Ovary (tissue), 9 donors: ENCODE measurements around the gene CARD8. TPM values are rescaled to one million over a fixed set of nuclear protein-coding genes. Genes with fewer than 3 reads are reported as not detected.
"Not testable (repeated sequence)": the region's sequence is repeated elsewhere in the genome, so short reads cannot be mapped to it uniquely, and the experiment has no call there.

ENCODE experiments used
- DNase-seq, 5 donors: peaks; one replicate each; pipeline ENCODE4 v3.0.0-alpha.2; 2019 to 2020
- H3K27ac ChIP-seq, 2 donors: fragments of 200-600 bp; one replicate each; pipeline versions ENCODE4 v1.5.1 to v1.8.0; 2019 to 2022
- H3K27me3 ChIP-seq: fragments of 200-600 bp; one replicate; pipeline ENCODE4 v1.8.0; 2022
- H3K36me3 ChIP-seq: fragments of 200-600 bp; sonication (generic); one replicate; pipeline ENCODE4 v1.5.1; 2019
- H3K4me1 ChIP-seq: one replicate; pipeline ENCODE4 v1.8.1; 2013; ENCODE audit warnings: mild to moderate bottlenecking, moderate library complexity; ENCODE audit not compliant: insufficient read depth
- H3K4me3 ChIP-seq: fragments of 200-600 bp; sonication (generic); one replicate; pipeline ENCODE4 v1.5.1; 2017
- H3K9me3 ChIP-seq, 2 donors: fragments of 200-600 bp in 1 of 2; sonication (generic) in 1 of 2; one replicate each; pipeline versions ENCODE4 v1.5.1 to v1.8.1; 2013 to 2019; ENCODE audit warnings: mild to moderate bottlenecking in 1 of 2, moderate library complexity in 1 of 2
- CTCF ChIP-seq, 3 donors: fragments of 450-650 bp in 2 of 3; fragments of 200-600 bp in 1 of 3; IDR thresholded peaks; one replicate each; pipeline versions ENCODE4 v1.5.1 to v1.8.0; 2016 to 2022; ENCODE audit warnings: antibody characterized with exemption in 3 of 3, mild to moderate bottlenecking in 1 of 3
- EP300 ChIP-seq: sonication (generic); formaldehyde crosslinking; IDR thresholded peaks from one replicate; pipeline ENCODE4 v1.6.1; 2017; ENCODE audit warnings: antibody characterized with exemption
- POLR2A ChIP-seq: fragments of 450-650 bp; IDR thresholded peaks from one replicate; pipeline ENCODE4 v1.6.1; 2017; ENCODE audit warnings: antibody characterized with exemption, mild to moderate bottlenecking, moderate library complexity
- WGBS, 3 donors: extraction: QIAGEN DNeasy Blood & Tissue Kit in 1 of 3; methylation state at CpG; one replicate each; pipeline versions ENCODE4 v1.1.5 to v1.1.7; 2013 to 2017; 5-methylcytosine and 5-hydroxymethylcytosine counted together
- intact Hi-C, 4 donors: fragments of 100-400 bp; cut with DNase I; formaldehyde crosslinking; loops; one replicate each; pipeline versions ENCODE4 v1.11.0 to v1.15.1; 2022 to 2023
- polyA plus RNA-seq, 2 donors: library from polyadenylated mRNA; stranded (reverse); fragments of 200-250 nt in 1 of 2; fragments of 350-450 nt in 1 of 2; fragmentation: Illumina TruSeq in 1 of 2; extraction: RNeasy Lipid Tissue Mini Kit (QIAGEN cat#74804) in 1 of 2; gene quantifications; one replicate each; pipeline ENCODE4 v1.2.3, GENCODE V29; 2013 to 2014
- total RNA-seq, 7 donors: library from RNA; depleted of rRNA in 2 of 7; stranded (reverse); fragments of >200 nt in 2 of 7; fragmentation: NEBNext Ultra II Directional in 3 of 7; extraction: Animal tissue kit (Norgen Biotek cat#: 25700) in 3 of 7; gene quantifications; one replicate each; pipeline versions ENCODE4 v1.1.0 to v1.2.4, GENCODE V29; 2016 to 2023
- donor health status: DM: no; HTN: no; CAD: no; lungs with moderate emphysema.
- donor health status: DM: no; HTN: no; CAD: no.
- donor health status: Bipolar disorder and iron deficiency.
- donor health status: DM: yes; HTN: yes; CAD: no.
- donor health status: DM: no; HTN: no; CAD: no.
- donor health status: DM: yes; HTN: yes; CAD: no.

Gene CARD8
- total and polyA plus RNA-seq, 9 donors, result 10.0 to 48.0 (median 24.9) TPM

- no peak overlapping the region for H3K27ac ChIP-seq
- no peaks in the 10 kb centered on the region for H3K4me1 ChIP-seq
- H3K9me3 ChIP-seq, result no peaks in the 10 kb centered on the region
- no peaks in the 10 kb centered on the region for H3K27me3 ChIP-seq
- intact Hi-C loops, result no loop called here
- TF ChIP-seq EP300, result no peak
- no peak overlapping the region for H3K4me3 ChIP-seq
- H3K36me3 ChIP-seq, result no peaks in the 10 kb centered on the region
- no peak for DNase-seq
- 94 to 95% (median 95%) methylated on average over 9 of the region's 9 CpGs for WGBS, 3 donors
These were observed 16.1 kb downstream of the CARD8 start for GRCh38 chr19:48239582-48240141.

GRCh38 chr19:48239120-48239519 lies 16.6 kb downstream of the CARD8 start:
- 78 to 89% (median 80%) methylated on average over 6 of the region's 6 CpGs for WGBS, 3 donors
- H3K27ac ChIP-seq, result no peak overlapping the region
- no peak overlapping the region for H3K4me3 ChIP-seq
- intact Hi-C loops, result no loop called here
- no peaks in the 10 kb centered on the region for H3K36me3 ChIP-seq
- no peak for TF ChIP-seq EP300
- TF ChIP-seq CTCF (IDR thresholded peaks at IDR 0.05), result no peak
- no peak for TF ChIP-seq POLR2A
- DNase-seq, result no peak
- no peaks in the 10 kb centered on the region for H3K27me3 ChIP-seq
- no peaks in the 10 kb centered on the region for H3K4me1 ChIP-seq
- H3K9me3 ChIP-seq, result no peaks in the 10 kb centered on the region

- no peak for DNase-seq
- TF ChIP-seq POLR2A (no peak), EP300 (no peak), CTCF (IDR thresholded peaks at IDR 0.05) (no peak)
- H3K27ac ChIP-seq, result no peak overlapping the region
- H3K36me3 ChIP-seq, result no peaks in the 10 kb centered on the region
- no peaks in the 10 kb centered on the region for H3K4me1 ChIP-seq
- no peaks in the 10 kb centered on the region for H3K9me3 ChIP-seq
- H3K27me3 ChIP-seq, result no peaks in the 10 kb centered on the region
- 76 to 84% (median 83%) methylated on average over 3 of the region's 3 CpGs for WGBS, 3 donors
- intact Hi-C loops, result no loop called here
- no peak overlapping the region for H3K4me3 ChIP-seq
These were observed 18.7 kb downstream of the CARD8 start for GRCh38 chr19:48237057-48237456.

- Histone ChIP-seq H3K4me1 (no peaks in the 10 kb centered on the region), H3K4me3 (no peak overlapping the region), H3K9me3 (no peaks in the 10 kb centered on the region), H3K36me3 (no peaks in the 10 kb centered on the region), H3K27me3 (no peaks in the 10 kb centered on the region), H3K27ac (no peak overlapping the region)
- DNase-seq, result no peak
- 83 to 89% (median 86%) methylated on average over 19 of the region's 19 CpGs for WGBS, 3 donors
- intact Hi-C loops, result no loop called here
- TF ChIP-seq EP300 (no peak), POLR2A (no peak), CTCF (IDR thresholded peaks at IDR 0.05) (no peak)
These were observed 25.1 kb downstream of the CARD8 start for GRCh38 chr19:48230555-48231129.

GRCh38 chr19:48221628-48222027 lies 34.1 kb downstream of the CARD8 start:
- H3K9me3 ChIP-seq, result no peaks in the 10 kb centered on the region
- H3K27ac ChIP-seq, result no peak overlapping the region
- H3K27me3 ChIP-seq, result no peaks in the 10 kb centered on the region
- WGBS, 3 donors, result 95 to 97% (median 97%) methylated on average over 5 of the region's 5 CpGs
- TF ChIP-seq EP300 (no peak), POLR2A (no peak), CTCF (IDR thresholded peaks at IDR 0.05) (no peak)
- intact Hi-C loops, result no loop called here
- no peaks in the 10 kb centered on the region for H3K4me1 ChIP-seq
- DNase-seq, result no peak
- no peak overlapping the region for H3K4me3 ChIP-seq
- H3K36me3 ChIP-seq, result no peaks in the 10 kb centered on the region

- H3K4me1 ChIP-seq, intact Hi-C loops, H3K27me3 ChIP-seq, H3K4me3 ChIP-seq, DNase-seq, H3K27ac ChIP-seq, H3K36me3 ChIP-seq, H3K9me3 ChIP-seq: not testable (repeated sequence)
- 95 to 100% (median 96%) methylated on average over 3 of the region's 3 CpGs for WGBS, 3 donors
These were observed 34.9 kb downstream of the CARD8 start for GRCh38 chr19:48220784-48221183.
